SK-N-SH (cell line): ENCODE data around the gene GRM1. TPM values are rescaled to one million over a fixed set of nuclear protein-coding genes. Genes with fewer than 3 reads are reported as not detected.

Source experiments
- CTCF ChIA-PET: fragments of 300-600, 350-600 bp; formaldehyde crosslinking; extraction: SDS; loops from one replicate; lab custom pipeline; 2021; lab: Yijun Ruan, JAX
- POLR2A ChIA-PET: fragments of 350-600 bp; sonication (Branson Sonifier 250); formaldehyde crosslinking; extraction: SDS; loops from one replicate; lab custom pipeline; 2020; ENCODE audit warnings: antibody characterized with exemption, inconsistent platforms; lab: Yijun Ruan, JAX
- DNase-seq: peaks from one replicate; pipeline ENCODE4 v3.0.0; 2012
- H2AFZ ChIP-seq: fragments of 200-600 bp; sonication (generic); 2 replicates; pipeline ENCODE4 v1.8.1; 2016; ENCODE audit warnings: antibody characterized with exemption, mild to moderate bottlenecking, low read depth
- H3F3A ChIP-seq: fragments of 200-600 bp; sonication (generic); replicated peaks from 2 replicates; pipeline ENCODE3; 2016; ENCODE audit warnings: antibody characterized with exemption, mild to moderate bottlenecking; ENCODE audit not compliant: insufficient read depth
- H3K27ac ChIP-seq, 2 experiments: fragments of 200-500 bp in 1 of 2; fragments of 200-600 bp in 1 of 2; sonication (Bioruptor generic) in 1 of 2; sonication (generic), shearing (Covaris generic) in 1 of 2; 2 replicates each; pipeline versions ENCODE4 v1.5.1 to v1.6.1; 2014 to 2016; ENCODE audit warnings: low read depth in 2 of 2, inconsistent platforms in 1 of 2, low read length in 1 of 2, mild to moderate bottlenecking in 1 of 2, mixed read lengths in 1 of 2
- H3K27me3 ChIP-seq: fragments of 200-600 bp; sonication (generic), shearing (Covaris generic); 2 replicates; pipeline ENCODE4 v1.6.1; 2016; ENCODE audit warnings: mixed run types; ENCODE audit not compliant: insufficient read depth
- H3K36me3 ChIP-seq, 2 experiments: fragments of 200-500 bp in 1 of 2; fragments of 200-600 bp in 1 of 2; sonication (Bioruptor generic) in 1 of 2; sonication (generic) in 1 of 2; replicated peaks in 1 of 2; 2 replicates each; pipeline versions ENCODE3 to v1.5.1; 2014 to 2016; ENCODE audit warnings: low read length in 1 of 2, mild to moderate bottlenecking in 1 of 2; ENCODE audit not compliant: insufficient read depth in 2 of 2, control insufficient read depth in 1 of 2
- H3K4me1 ChIP-seq, 2 experiments: fragments of 200-500 bp in 1 of 2; fragments of 200-600 bp in 1 of 2; sonication (Bioruptor generic) in 1 of 2; sonication (generic), shearing (Covaris generic) in 1 of 2; 2 replicates each; pipeline versions ENCODE4 v1.5.1 to v1.6.1; 2014 to 2016; ENCODE audit warnings: low read depth in 1 of 2, low read length in 1 of 2, mixed run types in 1 of 2; ENCODE audit not compliant: insufficient read depth in 2 of 2, control insufficient read depth in 1 of 2
- H3K4me2 ChIP-seq: fragments of 200-600 bp; sonication (generic), shearing (Covaris generic); 2 replicates; pipeline ENCODE4 v1.6.1; 2017; ENCODE audit warnings: mixed run types
- H3K4me3 ChIP-seq, 2 experiments: fragments of 200-500 bp in 1 of 2; fragments of 200-600 bp in 1 of 2; sonication (Bioruptor generic) in 1 of 2; sonication (generic), shearing (Covaris generic) in 1 of 2; 2 replicates each; pipeline versions ENCODE4 v1.5.1 to v1.8.1; 2014 to 2016; ENCODE audit warnings: low read depth in 2 of 2, inconsistent platforms in 1 of 2, low read length in 1 of 2, mild to moderate bottlenecking in 1 of 2, mixed read lengths in 1 of 2, moderate library complexity in 1 of 2
- H3K79me2 ChIP-seq: fragments of 200-600 bp; sonication (generic); 2 replicates; pipeline ENCODE4 v1.8.1; 2017; ENCODE audit warnings: mild to moderate bottlenecking; ENCODE audit not compliant: insufficient read depth
- H3K9ac ChIP-seq: fragments of 200-600 bp; sonication (generic); 2 replicates; pipeline ENCODE4 v1.6.1; 2017; ENCODE audit warnings: mixed run types
- H3K9me2 ChIP-seq: fragments of 200-600 bp; sonication (generic); 2 replicates; pipeline ENCODE4 v1.6.1; 2017; ENCODE audit warnings: mixed run types
- H3K9me3 ChIP-seq: fragments of 200-600 bp; sonication (generic); 2 replicates; pipeline ENCODE4 v1.6.1; 2017; ENCODE audit warnings: mixed run types, mild to moderate bottlenecking, moderate library complexity
- H4K20me1 ChIP-seq: fragments of 200-600 bp; sonication (generic); 2 replicates; pipeline ENCODE4 v1.6.1; 2017; ENCODE audit warnings: mild to moderate bottlenecking, mixed run types; ENCODE audit not compliant: insufficient read depth
- CHD2 ChIP-seq: fragments of 150-350 bp; IDR thresholded peaks from 2 replicates; pipeline ENCODE4 v1.6.1; 2018; ENCODE audit warnings: low read length; ENCODE audit not compliant: partially characterized antibody
- ELF1 ChIP-seq: IDR thresholded peaks from 2 replicates; pipeline ENCODE4 v1.4.0; 2012
- FOXJ3 ChIP-seq: sonication (generic); formaldehyde crosslinking; IDR thresholded peaks from 2 replicates; pipeline ENCODE4 v1.5.1; 2020; ENCODE audit warnings: mild to moderate bottlenecking, missing genetic modification reagents
- GABPA ChIP-seq: IDR thresholded peaks from 2 replicates; pipeline ENCODE4 v1.4.0; 2012; ENCODE audit warnings: low read depth, mild to moderate bottlenecking
- MXI1 ChIP-seq: IDR thresholded peaks from 2 replicates; pipeline ENCODE4 v1.6.1; 2012; ENCODE audit warnings: mild to moderate bottlenecking, low read depth, low read length, improper control_type of control experiment
- NRF1 ChIP-seq: IDR thresholded peaks from 2 replicates; pipeline ENCODE4 v1.6.1; 2012; ENCODE audit warnings: low read depth, mild to moderate bottlenecking, low read length
- POLR2AphosphoS5 ChIP-seq: IDR thresholded peaks from 2 replicates; pipeline ENCODE4 v1.6.1; 2012; ENCODE audit warnings: low read depth, low read length
- RCOR1 ChIP-seq: fragments of 150-350 bp; IDR thresholded peaks from 2 replicates; pipeline ENCODE4 v1.6.1; 2017; ENCODE audit warnings: antibody characterized with exemption, low read length
- RFX5 ChIP-seq: IDR thresholded peaks from 2 replicates; pipeline ENCODE4 v1.6.1; 2012; ENCODE audit warnings: mild to moderate bottlenecking, improper control_type of control experiment, low read length
- RXRA ChIP-seq: IDR thresholded peaks from 2 replicates; pipeline ENCODE4 v1.4.0; 2012; ENCODE audit warnings: low read depth, mild to moderate bottlenecking, borderline replicate concordance
- SIN3A ChIP-seq: IDR thresholded peaks from 2 replicates; pipeline ENCODE4 v1.6.1; 2012; ENCODE audit warnings: low read depth, mild to moderate bottlenecking, low read length, moderate library complexity, borderline replicate concordance
- SMC3 ChIP-seq: IDR thresholded peaks from 2 replicates; pipeline ENCODE4 v1.6.1; 2012; ENCODE audit warnings: low read depth, low read length, improper control_type of control experiment
- USF1 ChIP-seq: IDR thresholded peaks from 2 replicates; pipeline ENCODE4 v1.4.0; 2012; ENCODE audit warnings: low read depth, borderline replicate concordance
- YY1 ChIP-seq: IDR thresholded peaks from 2 replicates; pipeline ENCODE4 v1.4.0; 2012; ENCODE audit warnings: low read depth, mild to moderate bottlenecking
- WGBS: methylation state at CpG from one replicate; pipeline ENCODE4 v1.1.6; 2017; ENCODE audit warnings: low lambda C conversion rate; 5-methylcytosine and 5-hydroxymethylcytosine counted together
- polyA plus RNA-seq, 3 experiments: library from polyadenylated mRNA; depleted of rRNA; stranded (reverse); fragments of >200 nt; gene quantifications; 2 replicates each; pipeline ENCODE4 v1.2.3, GENCODE V29; 2012

Gene GRM1
- polyA plus RNA-seq, 1 of the 3 experiments (the other 2 are of a cell fraction), result 0.05 TPM

DNA sequence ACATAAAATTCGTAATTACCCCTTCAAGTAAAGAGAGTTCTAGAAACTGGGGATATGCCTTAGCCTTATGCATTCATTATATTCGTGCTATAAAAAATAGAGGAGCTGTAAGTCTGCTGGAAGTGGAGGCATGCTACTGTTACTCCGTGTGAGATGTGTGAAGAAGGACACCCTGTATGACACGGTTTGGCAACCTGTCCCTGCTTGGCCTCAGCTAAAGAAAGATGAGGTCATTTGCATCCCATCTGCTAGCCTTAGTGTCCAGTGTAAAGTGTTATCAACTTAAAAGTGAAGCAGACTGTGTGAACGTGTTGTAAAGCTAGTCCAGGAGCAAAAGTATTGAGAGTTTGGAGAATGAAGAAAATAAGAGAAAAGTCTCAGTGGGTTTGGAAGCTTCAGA lies 379.7 kb downstream of the GRM1 start:
- ChIA-PET POLR2A (no interaction called here), CTCF (no interaction called here)
- H4K20me1 ChIP-seq, result no peaks in the 10 kb centered on the region
- no peak for DNase-seq
- H3K36me3 ChIP-seq, result no peaks in the 10 kb centered on the region
- H3K79me2 ChIP-seq, result no peaks in the 10 kb centered on the region
- no peak overlapping the region for H3K4me3 ChIP-seq
- no peak overlapping the region for H2AFZ ChIP-seq
- 14% methylated on average over 5 of the region's 5 CpGs for WGBS
- no peaks in the 10 kb centered on the region for H3K27me3 ChIP-seq
- H3K9me2 ChIP-seq, result no peaks in the 10 kb centered on the region
- H3K27ac ChIP-seq, result no peak overlapping the region
- no peak overlapping the region for H3K4me2 ChIP-seq
- H3F3A ChIP-seq, result no peaks in the 10 kb centered on the region
- H3K9ac ChIP-seq, result no peak overlapping the region
- H3K4me1 ChIP-seq, result no peaks in the 10 kb centered on the region
- H3K9me3 ChIP-seq, result no peaks in the 10 kb centered on the region
- TF ChIP-seq FOXJ3 (CRISPR knock-in tag) (no peak), RXRA (no peak), USF1 (no peak), RFX5 (no peak), NRF1 (no peak), ELF1 (no peak), SIN3A (no peak), CHD2 (no peak), SMC3 (no peak), YY1 (no peak), MXI1 (no peak), RCOR1 (no peak), GABPA (no peak), POLR2AphosphoS5 (no peak)
- TF ChIP-seq, all 33 proteins: peak for 0

DNA sequence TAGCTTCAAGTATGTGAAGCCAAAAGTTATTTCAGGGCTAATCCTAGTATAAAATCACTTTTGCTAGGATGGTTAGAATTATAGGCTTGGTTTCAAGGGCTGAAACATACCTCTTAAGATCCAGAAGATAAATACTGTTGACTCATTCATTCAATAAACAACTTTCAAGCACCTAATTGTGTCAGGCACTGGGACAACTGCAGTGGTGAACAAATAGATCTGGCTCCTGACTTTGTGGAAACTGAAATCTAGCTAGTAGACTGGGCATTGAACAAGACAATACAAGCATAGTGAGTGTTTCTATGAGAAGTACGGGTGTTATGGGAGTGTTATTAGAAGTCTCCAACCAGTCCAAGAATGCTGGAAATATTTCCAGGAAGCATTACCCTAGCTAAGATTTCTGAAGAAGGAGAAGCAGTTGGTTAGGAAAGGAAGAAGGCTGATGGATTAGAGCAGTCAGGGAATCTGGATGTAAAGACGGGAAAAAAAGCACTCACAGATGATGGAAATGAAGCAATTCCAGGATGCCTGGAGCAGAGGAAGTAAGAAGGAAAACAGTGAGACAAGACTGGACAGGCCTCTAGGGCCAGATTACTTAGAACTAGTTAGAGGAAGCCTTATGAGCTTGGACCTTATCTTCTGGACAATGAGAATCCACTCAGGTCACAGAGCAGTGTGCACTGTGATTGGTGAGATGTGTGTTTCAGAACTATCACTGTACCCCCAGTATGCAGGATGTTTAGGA lies 382.2 kb downstream of the GRM1 start:
- 67% methylated on average over 2 of the region's 2 CpGs for WGBS
- Histone ChIP-seq H3K4me1 (no peaks in the 10 kb centered on the region), H4K20me1 (no peaks in the 10 kb centered on the region), H3K9me2 (no peaks in the 10 kb centered on the region), H3K27ac (no peak overlapping the region), H3K4me2 (no peak overlapping the region), H3K79me2 (no peaks in the 10 kb centered on the region), H3K9me3 (no peaks in the 10 kb centered on the region), H3K36me3 (no peaks in the 10 kb centered on the region), H3K27me3 (no peaks in the 10 kb centered on the region), H3F3A (no peaks in the 10 kb centered on the region), H3K4me3 (no peak overlapping the region), H3K9ac (no peak overlapping the region), H2AFZ (no peak overlapping the region)
- no peak for TF ChIP-seq RXRA
- no peak for TF ChIP-seq NRF1
- no peak for TF ChIP-seq YY1
- POLR2A ChIA-PET, result no interaction called here
- CTCF ChIA-PET, result no interaction called here
- no peak for DNase-seq
